Urinary bladder (tissue), 4 donors: Measurements from ENCODE around the gene LRRC8C. TPM values are rescaled to one million over a fixed set of nuclear protein-coding genes. Genes with fewer than 3 reads are reported as not detected.

ENCODE experiments used
- DNase-seq: peaks from one replicate; pipeline ENCODE4 v3.0.0-alpha.2; 2015; ENCODE audit errors: extremely low spot score
- H3K27ac ChIP-seq: one replicate; pipeline ENCODE4 v1.5.1; 2013; ENCODE audit warnings: low read depth, mild to moderate bottlenecking, moderate library complexity
- H3K36me3 ChIP-seq: one replicate; pipeline ENCODE4 v1.6.1; 2013; ENCODE audit warnings: mild to moderate bottlenecking, moderate library complexity; ENCODE audit not compliant: insufficient read depth
- H3K4me1 ChIP-seq: one replicate; pipeline ENCODE4 v1.6.1; 2013; ENCODE audit warnings: mild to moderate bottlenecking, moderate library complexity; ENCODE audit not compliant: insufficient read depth
- H3K4me3 ChIP-seq: one replicate; pipeline ENCODE4 v1.5.1; 2013; ENCODE audit warnings: low read depth, low read length
- WGBS: extraction: QIAGEN DNeasy Blood & Tissue Kit; methylation state at CpG from one replicate; pipeline ENCODE4 v1.1.7; 2013; 5-methylcytosine and 5-hydroxymethylcytosine counted together
- polyA plus RNA-seq: library from polyadenylated mRNA; stranded (reverse); fragments of 200-250 nt; gene quantifications from one replicate; pipeline ENCODE4 v1.2.3, GENCODE V29; 2013
- total RNA-seq: library from RNA; depleted of rRNA; stranded (reverse); fragments of >200 nt; gene quantifications from one replicate; pipeline ENCODE4 v1.2.3, GENCODE V29; 2014
- donor health status: healthy with polysubstance abuse.
- donor health status: healthy.

The LRRC8C gene
- total and polyA plus RNA-seq, 2 donors: 4.2 to 12.3 TPM

- Histone ChIP-seq H3K27ac (no peak overlapping the region), H3K4me3 (no peak overlapping the region), H3K36me3 (no peaks in the 10 kb centered on the region), H3K4me1 (no peaks in the 10 kb centered on the region)
- no peak for DNase-seq
- 77% methylated on average over 3 of the region's 3 CpGs for WGBS
Measured at GRCh38 chr1:89660224-89661061, 27.5 kb downstream of the LRRC8C start.

- Histone ChIP-seq H3K27ac (no peak overlapping the region), H3K4me1 (no peaks in the 10 kb centered on the region), H3K4me3 (no peak overlapping the region), H3K36me3 (no peaks in the 10 kb centered on the region)
- 94% methylated on average over 8 of the region's 8 CpGs for WGBS
- no peak for DNase-seq
Measured at GRCh38 chr1:89665941-89666340, 33.0 kb downstream of the LRRC8C start.

DNA sequence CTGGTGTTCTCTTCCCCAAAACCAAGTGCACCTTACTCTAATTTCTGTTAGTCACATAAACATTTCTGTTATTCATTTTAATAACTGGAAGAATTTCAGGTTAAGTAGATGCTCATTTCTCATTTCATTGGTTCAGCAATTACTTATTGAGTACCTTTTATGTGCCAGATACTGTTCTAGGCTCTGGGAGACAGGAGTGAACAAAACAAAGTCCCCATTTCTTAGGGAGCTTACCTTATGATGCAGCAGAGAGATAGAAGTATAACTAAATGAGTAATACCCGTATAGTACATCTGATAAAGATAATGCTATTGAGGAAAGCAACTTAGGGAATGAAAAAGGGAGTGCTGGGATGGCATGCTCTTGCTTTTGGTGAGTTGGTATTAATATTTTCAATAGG is 33.7 kb downstream of the LRRC8C start:
- H3K4me1 ChIP-seq: no peaks in the 10 kb centered on the region
- H3K4me3 ChIP-seq: no peak overlapping the region
- H3K36me3 ChIP-seq: no peaks in the 10 kb centered on the region
- WGBS: 73% methylated on average over 1 of the region's 1 CpG
- H3K27ac ChIP-seq: no peak overlapping the region
- DNase-seq: no peak

DNA sequence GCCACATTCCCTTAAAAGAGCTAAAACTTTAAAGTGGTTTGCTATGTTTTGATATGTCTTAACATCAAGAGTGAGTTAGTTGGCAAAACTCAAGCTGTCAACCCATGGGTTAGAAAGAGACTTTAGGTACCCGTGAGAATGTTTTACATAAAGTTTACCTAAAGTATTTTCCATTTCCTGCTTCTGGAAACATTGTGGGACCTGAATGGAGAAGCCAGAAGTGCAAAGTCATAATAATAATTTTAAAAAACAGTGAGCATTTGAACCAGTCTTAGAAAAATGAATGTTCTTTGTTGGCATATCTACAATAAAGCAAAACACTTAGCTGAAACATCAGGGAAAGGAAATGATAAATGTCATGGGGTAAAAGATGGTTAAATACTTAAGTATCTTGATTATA is 34.8 kb downstream of the LRRC8C start:
- H3K4me3 ChIP-seq: no peak overlapping the region
- H3K36me3 ChIP-seq: no peaks in the 10 kb centered on the region
- H3K27ac ChIP-seq: no peak overlapping the region
- DNase-seq: no peak
- H3K4me1 ChIP-seq: no peaks in the 10 kb centered on the region
- 33% methylated on average over 1 of the region's 1 CpG for WGBS

DNA sequence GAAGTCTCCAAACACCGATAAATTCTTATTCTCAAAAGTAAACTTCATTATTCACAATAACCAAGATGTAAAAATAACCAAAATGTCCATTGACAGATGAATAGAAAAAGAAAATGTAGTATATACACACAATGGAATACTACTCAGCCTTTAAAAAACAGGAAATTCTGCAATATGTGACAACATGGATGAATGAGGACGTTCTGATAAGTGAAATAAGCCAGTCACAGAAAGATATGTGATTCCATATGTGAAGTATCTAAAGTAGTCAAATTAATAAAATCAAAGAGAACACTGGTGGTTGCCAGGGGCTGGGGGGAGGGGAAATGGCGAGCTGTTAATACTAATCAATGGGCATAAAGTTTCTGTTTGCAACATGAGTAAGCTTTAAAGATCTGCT is 36.0 kb downstream of the LRRC8C start:
- no peak for DNase-seq
- 87% methylated on average over 3 of the region's 3 CpGs for WGBS
- Histone ChIP-seq H3K4me1 (no peaks in the 10 kb centered on the region), H3K27ac (no peak overlapping the region), H3K36me3 (no peaks in the 10 kb centered on the region), H3K4me3 (no peak overlapping the region)

GRCh38 chr1:89669441-89669840 is 36.5 kb downstream of the LRRC8C start:
- no peak for DNase-seq
- WGBS: 84% methylated on average over 1 of the region's 1 CpG
- no peak overlapping the region for H3K27ac ChIP-seq
- no peak overlapping the region for H3K4me3 ChIP-seq
- no peaks in the 10 kb centered on the region for H3K36me3 ChIP-seq
- no peaks in the 10 kb centered on the region for H3K4me1 ChIP-seq

- Histone ChIP-seq H3K27ac (no peak overlapping the region), H3K4me1 (no peaks in the 10 kb centered on the region), H3K36me3 (no peaks in the 10 kb centered on the region), H3K4me3 (no peak overlapping the region)
- WGBS: 77% methylated on average over 7 of the region's 7 CpGs
- DNase-seq: no peak
Measured at GRCh38 chr1:89670163-89670562, 37.2 kb downstream of the LRRC8C start.

DNA sequence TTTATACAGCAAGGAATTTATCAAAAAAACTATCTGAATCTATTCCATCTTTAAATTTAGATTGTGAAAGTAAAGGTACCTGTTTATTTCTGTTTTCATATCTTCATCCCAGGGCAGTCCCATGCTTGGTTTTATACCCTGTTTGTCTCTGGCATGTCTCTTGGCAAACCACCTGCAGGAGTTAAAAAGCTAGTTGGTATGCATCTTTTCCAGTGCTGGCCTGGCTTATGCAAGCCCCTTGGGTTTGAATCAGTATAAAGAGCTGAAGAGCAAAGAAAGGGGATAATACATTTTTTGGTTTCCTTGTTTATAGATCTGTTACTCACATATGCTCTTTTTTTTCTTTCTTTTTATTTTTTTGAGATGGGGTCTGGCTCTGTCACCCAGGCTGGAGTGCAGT is 37.8 kb downstream of the LRRC8C start:
- DNase-seq: no peak
- no peak overlapping the region for H3K27ac ChIP-seq
- no peaks in the 10 kb centered on the region for H3K4me1 ChIP-seq
- no peaks in the 10 kb centered on the region for H3K36me3 ChIP-seq
- no peak overlapping the region for H3K4me3 ChIP-seq

GRCh38 chr1:89671775-89672488 is 39.0 kb downstream of the LRRC8C start:
- Histone ChIP-seq H3K4me3 (no peak overlapping the region), H3K4me1 (no peaks in the 10 kb centered on the region), H3K27ac (no peak overlapping the region), H3K36me3 (no peaks in the 10 kb centered on the region)
- WGBS: 69% methylated on average over 4 of the region's 4 CpGs
- no peak for DNase-seq

- no peak for DNase-seq
- Histone ChIP-seq H3K27ac (no peak overlapping the region), H3K4me1 (no peaks in the 10 kb centered on the region), H3K36me3 (no peaks in the 10 kb centered on the region), H3K4me3 (no peak overlapping the region)
- 78% methylated on average over 6 of the region's 6 CpGs for WGBS
Measured at GRCh38 chr1:89672489-89673183, 39.7 kb downstream of the LRRC8C start.

- Histone ChIP-seq H3K27ac (no peak overlapping the region), H3K4me1 (no peaks in the 10 kb centered on the region), H3K4me3 (no peak overlapping the region), H3K36me3 (no peaks in the 10 kb centered on the region)
- DNase-seq: no peak
- 83% methylated on average over 4 of the region's 4 CpGs for WGBS
Measured at GRCh38 chr1:89673251-89673650, 40.3 kb downstream of the LRRC8C start.

DNA sequence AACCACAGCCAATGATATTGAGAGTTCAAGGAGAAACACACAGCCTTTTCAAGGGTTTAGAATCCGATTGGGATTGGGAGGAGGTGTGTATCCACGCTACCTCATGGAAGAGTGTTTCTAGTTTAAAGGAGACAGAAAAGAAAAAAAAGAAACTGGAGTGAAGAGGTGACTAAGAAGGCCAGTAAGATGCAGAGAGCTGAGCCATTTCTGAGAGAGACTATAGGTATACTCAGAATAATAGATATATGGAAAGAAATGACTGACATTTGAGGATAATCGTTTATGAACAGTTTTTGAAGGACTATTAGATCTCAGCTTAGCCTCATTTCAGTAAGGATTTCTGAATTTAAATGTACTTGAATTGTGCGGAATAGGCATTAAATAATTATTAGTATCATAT is 42.8 kb downstream of the LRRC8C start:
- WGBS: 91% methylated on average over 4 of the region's 4 CpGs
- no peak overlapping the region for H3K27ac ChIP-seq

GRCh38 chr1:89681045-89681729 is 48.3 kb downstream of the LRRC8C start:
- 92% methylated on average over 2 of the region's 2 CpGs for WGBS
- H3K36me3 ChIP-seq: no peaks in the 10 kb centered on the region
- DNase-seq: no peak
- H3K27ac ChIP-seq: no peak overlapping the region
- H3K4me3 ChIP-seq: no peak overlapping the region
- H3K4me1 ChIP-seq: no peaks in the 10 kb centered on the region

More for the DNA sequence above, 42.8 kb downstream of the LRRC8C start:
- DNase-seq: no peak
- Histone ChIP-seq H3K36me3 (no peaks in the 10 kb centered on the region), H3K4me1 (no peaks in the 10 kb centered on the region), H3K4me3 (no peak overlapping the region)
